Neural progenitor cell (in vitro differentiated cells): Measurements from ENCODE around the gene NEDD4L. TPM values are rescaled to one million over a fixed set of nuclear protein-coding genes. Genes with fewer than 3 reads are reported as not detected.

Experiments
- DNase-seq: peaks from one replicate; pipeline ENCODE4 v3.0.0-alpha.2; 2016; ENCODE audit warnings: low spot score
- H2AFZ ChIP-seq: fragments of 200-600 bp; sonication (generic); replicated peaks from 2 replicates; pipeline ENCODE4 v1.6.1; 2016; ENCODE audit warnings: antibody characterized with exemption
- H3F3A ChIP-seq: fragments of 200-600 bp; sonication (generic); 2 replicates; pipeline ENCODE4 v1.6.1; 2016; ENCODE audit warnings: antibody characterized with exemption, low read depth
- H3K27ac ChIP-seq: fragments of 200-600 bp; sonication (generic); 2 replicates; pipeline ENCODE4 v1.5.1; 2016; ENCODE audit warnings: mild to moderate bottlenecking
- H3K27me3 ChIP-seq: fragments of 200-600 bp; sonication (generic); 2 replicates; pipeline ENCODE4 v1.6.1; 2016; ENCODE audit warnings: mild to moderate bottlenecking, moderate library complexity
- H3K36me3 ChIP-seq: fragments of 200-600 bp; sonication (generic); 2 replicates; pipeline ENCODE4 v1.5.1; 2016
- H3K4me1 ChIP-seq: fragments of 200-600 bp; sonication (generic); 2 replicates; pipeline ENCODE4 v1.6.1; 2016; ENCODE audit warnings: mixed run types
- H3K4me2 ChIP-seq: fragments of 200-600 bp; sonication (generic); 2 replicates; pipeline ENCODE4 v1.6.1; 2016
- H3K4me3 ChIP-seq: fragments of 200-600 bp; sonication (generic); 2 replicates; pipeline ENCODE4 v1.5.1; 2016
- H3K79me2 ChIP-seq: fragments of 200-600 bp; sonication (generic); 2 replicates; pipeline ENCODE4 v1.6.1; 2016; ENCODE audit warnings: low read depth
- H3K9ac ChIP-seq: fragments of 200-600 bp; sonication (generic); 2 replicates; pipeline ENCODE4 v1.6.1; 2016
- H3K9me3 ChIP-seq: fragments of 200-600 bp; sonication (generic); 2 replicates; pipeline ENCODE4 v1.5.1; 2016; ENCODE audit warnings: low read depth
- H4K20me1 ChIP-seq: fragments of 200-600 bp; sonication (generic); 2 replicates; pipeline ENCODE4 v1.6.1; 2016; ENCODE audit warnings: low read depth
- H3K27ac Mint-ChIP-seq: 3 replicates; pipeline ENCODE4 v1.8.0; 2021; ENCODE audit warnings: mixed read lengths
- H3K27me3 Mint-ChIP-seq: 2 replicates; pipeline ENCODE4 v1.8.0; 2022; ENCODE audit warnings: low read depth, mild to moderate bottlenecking, inconsistent platforms, moderate library complexity, mixed read lengths; ENCODE audit not compliant: insufficient read depth
- H3K36me3 Mint-ChIP-seq: 3 replicates; pipeline ENCODE4 v1.8.0; 2021; ENCODE audit warnings: mixed read lengths
- H3K4me1 Mint-ChIP-seq: 3 replicates; pipeline ENCODE4 v1.8.0; 2021; ENCODE audit warnings: mixed read lengths
- H3K4me3 Mint-ChIP-seq: 3 replicates; pipeline ENCODE4 v1.8.0; 2021; ENCODE audit warnings: mild to moderate bottlenecking, moderate library complexity, mixed read lengths
- H3K9me3 Mint-ChIP-seq: 3 replicates; pipeline ENCODE4 v1.8.0; 2020; ENCODE audit warnings: mixed read lengths
- EZH2 ChIP-seq: fragments of 200-600 bp; sonication (generic); IDR thresholded peaks from 2 replicates; pipeline ENCODE4 v1.6.1; 2017; ENCODE audit warnings: antibody characterized with exemption, mild to moderate bottlenecking, moderate library complexity
- EZH2phosphoT487 ChIP-seq: fragments of 200-600 bp; sonication (generic); IDR thresholded peaks from 2 replicates; pipeline ENCODE4 v1.6.1; 2017; ENCODE audit warnings: antibody characterized with exemption
- total RNA-seq: library from RNA; depleted of rRNA; stranded (reverse); fragments of >200 nt; gene quantifications from 2 replicates; pipeline ENCODE4 v1.2.3, GENCODE V29; 2015; ENCODE audit warnings: low replicate concordance
- TF ChIP-seq, protein P1 (sequence below): fragments of 200-600 bp; sonication (generic); IDR thresholded peaks from 2 replicates; pipeline ENCODE4 v1.5.1; 2017; ENCODE audit warnings: antibody characterized with exemption, mild to moderate bottlenecking

The NEDD4L gene
- total RNA-seq, 1 donor from 2014 or later, result 55.5 TPM

DNA sequence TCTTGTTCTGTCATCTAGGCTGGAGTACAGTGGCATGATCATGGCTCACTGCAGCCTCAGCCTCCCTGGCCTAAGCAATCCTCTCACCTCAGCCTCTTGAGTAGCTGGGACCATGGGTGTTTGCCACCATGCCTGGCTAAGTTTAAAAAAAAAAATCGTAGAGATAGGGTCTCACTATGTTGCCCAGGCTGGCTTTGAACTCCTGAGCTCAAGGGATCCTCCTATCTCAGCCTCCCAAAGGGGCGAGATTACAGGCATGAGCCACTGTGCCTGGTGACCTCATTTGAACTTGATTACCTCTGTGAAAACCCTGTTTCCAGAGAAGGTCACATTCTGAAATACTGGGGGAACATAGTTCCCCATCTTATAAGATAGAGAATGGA is 190.3 kb downstream of the NEDD4L start:
- no peak overlapping the region for H3K27ac Mint-ChIP-seq
- H4K20me1 ChIP-seq, result peaks cover 10% of the 10 kb centered on the region
- H3K9ac ChIP-seq, result no peak overlapping the region

DNA sequence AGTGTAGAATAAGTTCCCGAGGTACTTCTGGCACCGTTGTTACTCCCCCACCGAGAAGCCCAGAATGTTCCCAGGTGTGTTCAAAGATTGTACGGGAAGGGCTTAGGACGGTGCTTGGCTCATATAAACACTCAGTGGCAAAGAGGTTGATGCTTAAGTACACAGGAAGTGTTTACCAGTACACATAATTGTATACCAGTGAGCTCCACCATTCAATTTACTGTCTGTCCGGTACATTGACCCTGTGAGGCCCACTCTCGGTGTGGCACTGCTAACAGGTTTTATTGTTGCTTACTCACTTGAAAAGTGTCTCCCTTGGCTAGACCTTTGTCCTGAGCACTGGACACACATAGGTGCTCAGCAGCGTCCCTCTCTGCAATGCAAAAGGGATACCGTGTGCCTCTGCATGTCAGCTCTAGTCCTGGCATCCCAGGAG is 191.0 kb downstream of the NEDD4L start:
- no peak overlapping the region for H3K9ac ChIP-seq
- H3K79me2 ChIP-seq, result no peaks in the 10 kb centered on the region
- Mint-ChIP-seq H3K27me3 (no peaks in the 10 kb centered on the region), H3K4me3 (no peak overlapping the region), H3K4me1 (peaks cover 19% of the 10 kb centered on the region), H3K36me3 (peaks cover 4% of the 10 kb centered on the region), H3K9me3 (no peaks in the 10 kb centered on the region), H3K27ac (no peak overlapping the region)
- H3K27ac ChIP-seq, result no peak overlapping the region
- no peaks in the 10 kb centered on the region for H3F3A ChIP-seq
- no peaks in the 10 kb centered on the region for H3K9me3 ChIP-seq
- H3K4me1 ChIP-seq, result peaks cover 9% of the 10 kb centered on the region
- peaks cover 10% of the 10 kb centered on the region for H4K20me1 ChIP-seq
- no peak overlapping the region for H3K4me2 ChIP-seq
- TF ChIP-seq EZH2 (no peak), EZH2phosphoT487 (no peak)
- TF ChIP-seq, protein P1, sequence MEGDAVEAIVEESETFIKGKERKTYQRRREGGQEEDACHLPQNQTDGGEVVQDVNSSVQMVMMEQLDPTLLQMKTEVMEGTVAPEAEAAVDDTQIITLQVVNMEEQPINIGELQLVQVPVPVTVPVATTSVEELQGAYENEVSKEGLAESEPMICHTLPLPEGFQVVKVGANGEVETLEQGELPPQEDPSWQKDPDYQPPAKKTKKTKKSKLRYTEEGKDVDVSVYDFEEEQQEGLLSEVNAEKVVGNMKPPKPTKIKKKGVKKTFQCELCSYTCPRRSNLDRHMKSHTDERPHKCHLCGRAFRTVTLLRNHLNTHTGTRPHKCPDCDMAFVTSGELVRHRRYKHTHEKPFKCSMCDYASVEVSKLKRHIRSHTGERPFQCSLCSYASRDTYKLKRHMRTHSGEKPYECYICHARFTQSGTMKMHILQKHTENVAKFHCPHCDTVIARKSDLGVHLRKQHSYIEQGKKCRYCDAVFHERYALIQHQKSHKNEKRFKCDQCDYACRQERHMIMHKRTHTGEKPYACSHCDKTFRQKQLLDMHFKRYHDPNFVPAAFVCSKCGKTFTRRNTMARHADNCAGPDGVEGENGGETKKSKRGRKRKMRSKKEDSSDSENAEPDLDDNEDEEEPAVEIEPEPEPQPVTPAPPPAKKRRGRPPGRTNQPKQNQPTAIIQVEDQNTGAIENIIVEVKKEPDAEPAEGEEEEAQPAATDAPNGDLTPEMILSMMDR, result no peak
- DNase-seq, result no peak
- no peak overlapping the region for H2AFZ ChIP-seq
- H3K27me3 ChIP-seq, result no peaks in the 10 kb centered on the region
- H3K36me3 ChIP-seq, result no peaks in the 10 kb centered on the region
- no peak overlapping the region for H3K4me3 ChIP-seq

More for the DNA sequence above, 190.3 kb downstream of the NEDD4L start:
- H3K4me1 Mint-ChIP-seq, result peaks cover 15% of the 10 kb centered on the region
- Histone ChIP-seq H3K27me3 (no peaks in the 10 kb centered on the region), H3F3A (no peaks in the 10 kb centered on the region), H3K36me3 (no peaks in the 10 kb centered on the region), H3K27ac (no peak overlapping the region), H3K79me2 (peaks cover 5% of the 10 kb centered on the region), H3K4me3 (no peak overlapping the region), H3K4me1 (peaks cover 5% of the 10 kb centered on the region), H3K9me3 (no peaks in the 10 kb centered on the region), H3K4me2 (no peak overlapping the region), H2AFZ (no peak overlapping the region)
- H3K4me3 Mint-ChIP-seq, result no peak overlapping the region
- peaks cover 5% of the 10 kb centered on the region for H3K36me3 Mint-ChIP-seq
- H3K27me3 Mint-ChIP-seq, result no peaks in the 10 kb centered on the region
- no peaks in the 10 kb centered on the region for H3K9me3 Mint-ChIP-seq
- DNase-seq, result no peak
- TF ChIP-seq EZH2, result no peak
- TF ChIP-seq EZH2phosphoT487, result no peak
- TF ChIP-seq, protein P1, result no peak

DNA sequence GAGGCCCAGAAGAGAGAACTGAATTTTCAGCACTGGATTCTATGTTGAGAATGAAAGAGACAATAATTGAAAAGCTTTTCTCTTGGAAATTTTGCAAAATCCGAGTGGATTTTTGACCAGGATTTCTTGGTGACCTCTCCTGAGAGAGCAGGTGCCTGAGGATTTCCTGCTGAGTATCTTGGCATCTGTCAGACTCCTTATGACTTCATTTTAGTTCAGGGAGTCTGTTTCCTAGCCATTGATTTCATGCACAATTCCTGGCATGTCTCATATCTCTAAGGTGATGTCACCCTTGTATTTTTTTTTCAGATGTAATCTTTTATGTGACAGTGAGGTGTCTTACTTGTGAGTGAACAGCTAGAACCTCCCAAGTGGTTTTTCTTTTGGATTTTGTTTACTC is 195.9 kb downstream of the NEDD4L start:
- Histone ChIP-seq H3K4me2 (no peak overlapping the region), H3F3A (no peaks in the 10 kb centered on the region), H3K27me3 (no peaks in the 10 kb centered on the region), H3K4me3 (no peak overlapping the region), H3K79me2 (no peaks in the 10 kb centered on the region), H3K36me3 (no peaks in the 10 kb centered on the region), H3K4me1 (peaks cover 9% of the 10 kb centered on the region), H3K27ac (no peak overlapping the region), H3K9ac (no peak overlapping the region), H3K9me3 (no peaks in the 10 kb centered on the region), H4K20me1 (peaks cover 16% of the 10 kb centered on the region), H2AFZ (no peak overlapping the region)
- Mint-ChIP-seq H3K4me1 (peaks cover 33% of the 10 kb centered on the region), H3K27me3 (peaks cover 3% of the 10 kb centered on the region), H3K36me3 (no peaks in the 10 kb centered on the region), H3K27ac (no peak overlapping the region), H3K4me3 (no peak overlapping the region), H3K9me3 (no peaks in the 10 kb centered on the region)
- no peak for DNase-seq
- TF ChIP-seq EZH2 (no peak), EZH2phosphoT487 (no peak)
- TF ChIP-seq, protein P1, result no peak
